B cell (primary cell): ENCODE data around the gene DAB2IP. TPM values are rescaled to one million over a fixed set of nuclear protein-coding genes. Genes with fewer than 3 reads are reported as not detected.

Experiments
- ATAC-seq: fragments of 200-7000 bp; cut with Tn5 transposase; one replicate; pipeline ENCODE4 v1.10.0; 2021; ENCODE audit warnings: low read depth, mild to moderate bottlenecking, moderate number of reproducible peaks, moderate library complexity
- CTCF ChIA-PET: fragments of 350-600 bp; sonication (Branson Sonifier 250); formaldehyde crosslinking; loops from one replicate; lab custom pipeline; 2021; ENCODE audit warnings: antibody characterized with exemption, inconsistent platforms; lab: Charles Lee
- POLR2A ChIA-PET: fragments of 350-600 bp; sonication (Branson Sonifier 250); formaldehyde crosslinking; loops from one replicate; lab custom pipeline; 2021; ENCODE audit warnings: antibody characterized with exemption; lab: Charles Lee
- DNase-seq: peaks from one replicate; pipeline ENCODE4 v3.0.0; 2013
- H2AFZ ChIP-seq: 2 replicates; pipeline ENCODE4 v1.6.1; 2012; ENCODE audit warnings: mild to moderate bottlenecking, low read depth, low read length; ENCODE audit not compliant: insufficient read depth, poor library complexity, severe bottlenecking
- H3K27ac ChIP-seq, 2 donors: 1 replicate in 1 of 2; 2 replicates in 1 of 2; pipeline ENCODE4 v1.5.1; 2012 to 2013; ENCODE audit warnings: low read length in 2 of 2, mild to moderate bottlenecking in 2 of 2, moderate library complexity in 1 of 2
- H3K27me3 ChIP-seq, 4 experiments: fragments of 200-600 bp in 1 of 4; sonication (generic) in 1 of 4; replicated peaks in 1 of 4; 1 replicate in 2 of 4; 2 replicates in 2 of 4; pipeline versions ENCODE4 v1.6.1 to v1.7.0; 2013 to 2016; ENCODE audit warnings: low read length in 3 of 4, mild to moderate bottlenecking in 2 of 4, mixed read lengths in 1 of 4, moderate library complexity in 1 of 4; ENCODE audit not compliant: insufficient read depth in 4 of 4, control insufficient read depth in 3 of 4; ENCODE audit errors: control extremely low read depth in 1 of 4
- H3K36me3 ChIP-seq, 2 experiments: replicated peaks in 1 of 2; 1 replicate in 1 of 2; 2 replicates in 1 of 2; pipeline versions ENCODE4 v1.6.1 to v1.7.1; 2013; ENCODE audit warnings: low read length in 1 of 2; ENCODE audit not compliant: insufficient read depth in 2 of 2, control insufficient read depth in 1 of 2; ENCODE audit errors: control extremely low read depth in 1 of 2, extremely low read depth in 1 of 2
- H3K4me1 ChIP-seq, 2 donors: fragments of 200-600 bp in 1 of 2; sonication (generic) in 1 of 2; 1 replicate in 1 of 2; 2 replicates in 1 of 2; pipeline versions ENCODE4 v1.5.1 to v1.6.1; 2013 to 2017; ENCODE audit warnings: low read length in 2 of 2; ENCODE audit not compliant: control insufficient read depth in 2 of 2, insufficient read depth in 2 of 2
- H3K4me2 ChIP-seq: replicated peaks from 2 replicates; pipeline ENCODE3; 2012; ENCODE audit warnings: mild to moderate bottlenecking, low read depth, low read length; ENCODE audit not compliant: poor library complexity, severe bottlenecking
- H3K4me3 ChIP-seq, 5 experiments: fragments of 200-600 bp in 1 of 5; sonication (generic) in 1 of 5; 1 replicate in 3 of 5; 2 replicates in 2 of 5; pipeline versions ENCODE4 v1.5.1 to v1.7.0; 2011 to 2016; ENCODE audit warnings: low read length in 4 of 5, mild to moderate bottlenecking in 4 of 5, low read depth in 2 of 5, control low read depth in 1 of 5, moderate library complexity in 1 of 5; ENCODE audit not compliant: insufficient read depth in 1 of 5; ENCODE audit errors: control extremely low read depth in 1 of 5, extremely low read depth in 1 of 5
- H3K79me2 ChIP-seq: fragments of 200-600 bp; sonication (generic); one replicate; pipeline ENCODE4 v1.6.0; 2016; ENCODE audit warnings: low read length; ENCODE audit not compliant: control insufficient read depth, insufficient read depth
- H3K9ac ChIP-seq: fragments of 200-600 bp; sonication (generic); 2 replicates; pipeline ENCODE4 v1.6.1; 2017; ENCODE audit warnings: mild to moderate bottlenecking, low read length, moderate library complexity
- H3K9me3 ChIP-seq, 3 donors: one replicate each; pipeline versions ENCODE4 v1.6.1 to v1.7.1; 2013; ENCODE audit warnings: low read length in 2 of 3; ENCODE audit not compliant: control insufficient read depth in 2 of 3, insufficient read depth in 1 of 3; ENCODE audit errors: control extremely low read depth in 1 of 3
- H4K20me1 ChIP-seq: 2 replicates; pipeline ENCODE4 v1.6.0; 2012; ENCODE audit warnings: mild to moderate bottlenecking, low read length; ENCODE audit not compliant: insufficient read depth, control insufficient read depth, poor library complexity, severe bottlenecking
- H3K27ac Mint-ChIP-seq: one replicate; pipeline ENCODE4 v1.8.0; 2021; ENCODE audit warnings: mixed read lengths
- H3K27me3 Mint-ChIP-seq: one replicate; pipeline ENCODE4 v1.8.0; 2021; ENCODE audit warnings: mixed read lengths
- H3K4me1 Mint-ChIP-seq: one replicate; pipeline ENCODE4 v1.8.0; 2021; ENCODE audit warnings: mixed read lengths
- H3K4me3 Mint-ChIP-seq: one replicate; pipeline ENCODE4 v1.8.0; 2021; ENCODE audit warnings: mixed read lengths
- H3K9me3 Mint-ChIP-seq: one replicate; pipeline ENCODE4 v1.8.0; 2022; ENCODE audit warnings: mixed read lengths; ENCODE audit not compliant: insufficient read depth
- CTCF ChIP-seq: fragments of 200-600 bp; IDR thresholded peaks from one replicate; pipeline ENCODE4 v1.8.0; 2022; ENCODE audit warnings: antibody characterized with exemption, mild to moderate bottlenecking
- EZH2 ChIP-seq: IDR thresholded peaks from 2 replicates; pipeline ENCODE4 v1.6.1; 2012; ENCODE audit warnings: borderline replicate concordance, low read depth, mild to moderate bottlenecking, moderate library complexity, low read length; ENCODE audit not compliant: insufficient read depth, poor library complexity, severe bottlenecking
- WGBS: methylation state at CpG from one replicate; pipeline ENCODE4 v1.1.5; 2013; ENCODE audit warnings: missing lambda C conversion rate; ENCODE audit not compliant: insufficient coverage; 5-methylcytosine and 5-hydroxymethylcytosine counted together
- intact Hi-C: fragments of 100-400 bp; cut with micrococcal nuclease; formaldehyde crosslinking; loops from one replicate; pipeline ENCODE4 v1.10.0; 2022
- polyA plus RNA-seq: library from polyadenylated mRNA; depleted of rRNA; stranded (reverse); fragments of >200 nt; gene quantifications from 2 replicates; pipeline ENCODE4 v1.2.3, GENCODE V29; 2012
- total RNA-seq, 2 donors: library from RNA; stranded (reverse); fragments of 120-200 nt in 1 of 2; gene quantifications; 1 replicate in 1 of 2; 2 replicates in 1 of 2; pipeline versions ENCODE4 v1.2.3 to v1.2.4, GENCODE V29; 2013 to 2022

The DAB2IP gene
- total and polyA plus RNA-seq, 2 donors (not counting 1 experiment from before 2014, with no cell fraction given) = 1.1 to 3.9 TPM

DNA sequence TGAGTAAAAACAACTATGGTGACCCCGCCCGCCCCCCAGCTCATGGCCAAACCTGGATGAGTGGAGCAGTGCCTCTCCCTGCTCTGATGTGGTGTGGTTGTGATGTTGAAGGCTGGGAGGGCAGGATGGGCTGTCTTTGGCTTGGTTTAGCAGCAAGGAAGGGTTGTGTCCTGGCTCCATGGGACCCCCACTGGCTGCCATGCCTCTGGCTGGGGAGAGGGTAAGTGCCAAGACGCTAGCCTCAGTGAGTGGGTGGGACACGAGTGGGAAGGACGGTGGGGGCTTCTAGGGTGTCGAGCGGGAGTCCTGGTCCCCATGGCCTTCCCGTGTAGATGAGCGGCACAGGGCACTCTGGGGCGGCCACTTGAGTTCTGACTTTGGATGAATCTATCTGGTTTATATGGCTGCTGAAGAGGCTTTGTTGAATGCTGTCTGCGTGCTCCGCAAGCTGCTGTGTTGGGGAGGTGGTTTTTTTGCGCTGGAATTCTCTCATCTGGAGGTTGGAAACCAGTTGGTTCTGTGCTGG lies 50.4 kb downstream of the DAB2IP start:
- DNase-seq (no peak), ATAC-seq (no peak)
- TF ChIP-seq EZH2 (no peak), CTCF (no peak)
- Histone ChIP-seq H3K79me2 (no peaks in the 10 kb centered on the region), H3K4me1 (peaks cover 27 to 29% of the 10 kb centered on the region in 2 donors), H3K27me3 (peaks cover 0 to 41% (median 24%) of the 10 kb centered on the region in 4 experiments), H4K20me1 (no peaks in the 10 kb centered on the region), H3K36me3 (no peaks in the 10 kb centered on the region), H2AFZ (no peak overlapping the region), H3K4me3 (no peak overlapping the region), H3K4me2 (no peak overlapping the region), H3K27ac (no peak overlapping the region), H3K9ac (no peak overlapping the region), H3K9me3 (peaks cover 0 to 7% (median 0%) of the 10 kb centered on the region in 3 donors)
- POLR2A ChIA-PET = no interaction called here
- Mint-ChIP-seq H3K9me3 (no peaks in the 10 kb centered on the region), H3K27me3 (peaks cover 28% of the 10 kb centered on the region), H3K4me3 (no peak overlapping the region), H3K4me1 (peaks cover 28% of the 10 kb centered on the region), H3K27ac (peak overlapping the region; percentile 21)
- CTCF ChIA-PET = no interaction called here
- intact Hi-C loops = loop anchor here (5.0 kb wide), 1 partner anchor 391 kb away; the partner anchor contains the start of gene TTLL11
- WGBS = 95% methylated on average over 12 of the region's 13 CpGs

DNA sequence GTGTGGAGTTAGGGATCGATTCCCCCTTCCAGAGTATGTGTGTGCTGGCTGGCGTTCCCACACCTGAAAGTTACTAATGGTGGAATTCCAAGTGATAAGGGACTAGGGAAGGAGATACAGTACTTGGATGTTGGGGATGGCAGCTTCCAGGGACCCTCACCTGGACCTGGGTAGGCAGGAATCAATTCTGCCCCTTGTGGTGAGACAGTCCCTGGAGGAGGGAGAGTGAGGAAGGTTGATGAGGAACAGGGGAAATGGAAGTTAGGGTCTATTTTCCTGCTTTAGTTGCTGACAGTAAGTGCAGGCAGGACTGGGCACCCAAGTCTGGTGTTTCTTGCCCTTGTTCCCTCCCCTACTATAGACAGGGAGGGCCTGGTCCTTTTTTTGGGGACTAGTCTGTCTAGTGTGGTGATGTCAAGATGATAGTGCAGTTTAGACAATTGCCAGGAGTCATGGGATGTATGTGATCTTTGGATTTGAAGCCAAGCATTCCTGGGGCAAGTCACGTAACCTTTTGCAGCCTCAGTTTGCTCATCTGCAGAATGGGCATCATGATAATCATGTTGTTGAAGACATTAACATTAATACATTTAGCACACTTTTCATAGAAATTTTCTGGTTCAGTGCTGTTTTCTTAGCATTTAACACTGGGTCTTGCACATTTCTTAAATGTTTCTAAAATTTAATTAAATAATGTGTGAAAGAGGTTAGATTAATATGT lies 51.7 kb downstream of the DAB2IP start:
- no peak for ATAC-seq
- H3K4me3 ChIP-seq = no peak overlapping the region
- WGBS = 87% methylated on average over 2 of the region's 3 CpGs

More for the DNA sequence above, 51.7 kb downstream of the DAB2IP start:
- Histone ChIP-seq H3K27ac (no peak overlapping the region), H3K9ac (no peak overlapping the region), H3K4me2 (no peak overlapping the region), H3K27me3 (peaks cover 0 to 30% (median 12%) of the 10 kb centered on the region in 4 experiments), H3K36me3 (no peaks in the 10 kb centered on the region), H4K20me1 (no peaks in the 10 kb centered on the region), H2AFZ (no peak overlapping the region), H3K79me2 (no peaks in the 10 kb centered on the region), H3K4me1 (peaks cover 28 to 30% of the 10 kb centered on the region in 2 donors), H3K9me3 (peaks cover 0 to 5% (median 0%) of the 10 kb centered on the region in 3 donors)
- peaks cover 17% of the 10 kb centered on the region for H3K27me3 Mint-ChIP-seq
- no peak for DNase-seq
- H3K9me3 Mint-ChIP-seq = no peaks in the 10 kb centered on the region
- POLR2A ChIA-PET = no interaction called here
- intact Hi-C loops = loop anchor here (5.0 kb wide), 1 partner anchor 389 kb away; the partner anchor contains the start of gene TTLL11
- TF ChIP-seq EZH2 (no peak), CTCF (no peak)
- peaks cover 30% of the 10 kb centered on the region for H3K4me1 Mint-ChIP-seq
- CTCF ChIA-PET = no interaction called here
- H3K4me3 Mint-ChIP-seq = no peak overlapping the region
- no peak overlapping the region for H3K27ac Mint-ChIP-seq
